ENCODE results near the gene GLB1L2.

GRCh38 chr11:134352111-134352510 lies 20.3 kb downstream of the GLB1L2 start:
- no peak for TF ChIP-seq YY1 (IDR thresholded peaks at IDR 0.05; ENCODE audit: insufficient read depth, insufficient read length)
- TF ChIP-seq SUZ12 (IDR thresholded peaks at IDR 0.05; ENCODE audit: extremely low read depth, insufficient read depth, insufficient read length) = no peak
